LNCaP clone FGC (cell line): Measurements from ENCODE around the gene RAB6C.
"Not testable (repeated sequence)": the region's sequence is repeated elsewhere in the genome, so short reads cannot be mapped to it uniquely, and the experiment has no call there.

Source experiments
- DNase-seq: peaks from one replicate; pipeline ENCODE4 v3.0.0-alpha.2; 2011; ENCODE audit warnings: low read depth
- H3K4me3 ChIP-seq: 2 replicates; pipeline ENCODE4 v1.5.1; 2011; ENCODE audit warnings: mild to moderate bottlenecking, low read depth, low read length, control low read depth
- TF ChIP-seq, protein P1 (sequence below): IDR thresholded peaks from 2 replicates; pipeline ENCODE4 v1.5.1; 2012; ENCODE audit warnings: mild to moderate bottlenecking; ENCODE audit not compliant: control insufficient read depth, insufficient read depth; ENCODE audit errors: extremely low read depth

The RAB6C gene

DNA sequence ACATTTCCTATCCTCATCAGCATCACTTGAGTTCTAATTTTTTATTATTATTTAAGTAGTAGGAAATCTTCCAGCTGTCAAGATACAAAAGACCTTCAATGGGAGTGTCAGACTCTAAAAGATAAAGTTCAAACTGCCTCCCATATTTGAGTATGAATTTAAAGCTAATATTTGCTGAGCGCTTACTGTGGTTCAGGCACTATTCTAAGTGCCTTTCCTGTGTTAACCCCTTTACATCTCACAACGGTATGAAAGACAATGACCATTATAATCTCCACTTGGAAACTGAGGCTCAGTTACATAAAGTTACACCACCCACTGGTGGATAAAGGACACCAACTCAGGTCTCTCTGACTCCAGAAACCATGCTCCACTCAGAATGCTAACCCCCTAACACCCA lies 39.9 kb downstream of the RAB6C start:
- DNase-seq, result no peak
- no peak overlapping the region for H3K4me3 ChIP-seq
- TF ChIP-seq, protein P1, sequence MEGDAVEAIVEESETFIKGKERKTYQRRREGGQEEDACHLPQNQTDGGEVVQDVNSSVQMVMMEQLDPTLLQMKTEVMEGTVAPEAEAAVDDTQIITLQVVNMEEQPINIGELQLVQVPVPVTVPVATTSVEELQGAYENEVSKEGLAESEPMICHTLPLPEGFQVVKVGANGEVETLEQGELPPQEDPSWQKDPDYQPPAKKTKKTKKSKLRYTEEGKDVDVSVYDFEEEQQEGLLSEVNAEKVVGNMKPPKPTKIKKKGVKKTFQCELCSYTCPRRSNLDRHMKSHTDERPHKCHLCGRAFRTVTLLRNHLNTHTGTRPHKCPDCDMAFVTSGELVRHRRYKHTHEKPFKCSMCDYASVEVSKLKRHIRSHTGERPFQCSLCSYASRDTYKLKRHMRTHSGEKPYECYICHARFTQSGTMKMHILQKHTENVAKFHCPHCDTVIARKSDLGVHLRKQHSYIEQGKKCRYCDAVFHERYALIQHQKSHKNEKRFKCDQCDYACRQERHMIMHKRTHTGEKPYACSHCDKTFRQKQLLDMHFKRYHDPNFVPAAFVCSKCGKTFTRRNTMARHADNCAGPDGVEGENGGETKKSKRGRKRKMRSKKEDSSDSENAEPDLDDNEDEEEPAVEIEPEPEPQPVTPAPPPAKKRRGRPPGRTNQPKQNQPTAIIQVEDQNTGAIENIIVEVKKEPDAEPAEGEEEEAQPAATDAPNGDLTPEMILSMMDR, result no peak

DNA sequence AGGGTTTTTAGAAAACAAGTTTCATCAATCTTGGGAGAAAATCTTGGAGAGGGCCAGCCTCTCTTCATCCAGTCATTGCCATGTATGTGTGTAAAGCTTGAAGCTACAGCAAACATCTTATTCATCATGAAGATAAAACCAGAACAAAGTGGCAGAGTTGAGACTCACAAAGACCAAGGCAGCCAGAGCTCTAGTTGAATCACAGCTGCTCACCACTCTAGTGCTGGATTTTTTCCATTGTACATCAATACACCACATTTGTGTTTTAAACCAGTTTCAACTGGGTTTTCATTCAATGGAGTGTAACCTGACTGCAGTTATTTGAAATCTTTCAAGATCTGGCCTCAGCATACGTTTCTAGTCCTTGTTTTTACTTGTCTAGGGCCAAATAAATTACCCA lies 40.6 kb downstream of the RAB6C start:
- DNase-seq, H3K4me3 ChIP-seq: not testable (repeated sequence)

DNA sequence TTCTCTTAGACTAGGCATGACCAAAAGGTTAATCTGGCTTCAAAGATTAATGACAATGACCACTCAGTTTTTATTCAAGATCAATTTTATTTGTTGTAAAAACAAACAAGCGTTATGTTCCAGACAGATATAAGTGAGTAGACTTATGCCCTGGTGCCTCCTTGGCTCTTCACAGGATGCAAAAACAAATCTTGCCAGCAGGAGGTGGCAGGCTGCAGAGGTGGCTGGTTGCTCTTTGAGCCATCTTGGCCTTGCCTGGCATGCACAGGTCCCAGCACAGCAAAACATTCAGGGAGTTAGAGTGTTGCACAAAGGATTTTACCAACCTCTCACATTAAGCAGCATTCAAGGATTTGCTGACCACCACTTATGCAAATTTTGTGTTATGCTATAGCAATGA lies 46.5 kb downstream of the RAB6C start:
- DNase-seq, H3K4me3 ChIP-seq: not testable (repeated sequence)
- TF ChIP-seq, protein P1, result peak; percentile 20; the same call in 1 of the 2 replicates
